Activated naive CD4-positive, alpha-beta T cell treated with Interleukin-2 at 50 U/mL for 16 hours (primary cell): ENCODE data around the gene WDR41.
"Not testable (repeated sequence)": the region's sequence is repeated elsewhere in the genome, so short reads cannot be mapped to it uniquely, and the experiment has no call there.

ENCODE experiments used
- DNase-seq: peaks from one replicate; pipeline ENCODE4 v3.0.0-alpha.2; 2020

The WDR41 gene

GRCh38 chr5:77491783-77492652 is at the start of gene WDR41:
TSS of gene WDR41 (minus strand) at chr5:77492316. CDS start at chr5:77492220, 96 bp downstream.
- DNase-seq, result peak; percentile 88

GRCh38 chr5:77531297-77531696 is 39.2 kb upstream of the WDR41 start:
- no peak for DNase-seq

- DNase-seq, result no peak
These were observed 26.2 kb upstream of the WDR41 start for GRCh38 chr5:77518304-77518703.

- DNase-seq, result no peak
These were observed 22.3 kb upstream of the WDR41 start for GRCh38 chr5:77514457-77514856.

GRCh38 chr5:77513321-77513720 is 21.2 kb upstream of the WDR41 start:
- no peak for DNase-seq

- not testable (repeated sequence) for DNase-seq
These were observed 9.0 kb upstream of the WDR41 start for GRCh38 chr5:77501132-77501531.

GRCh38 chr5:77499973-77500372 is 7.9 kb upstream of the WDR41 start:
- DNase-seq, result no peak

- no peak for DNase-seq
These were observed 7.3 kb upstream of the WDR41 start for GRCh38 chr5:77499441-77499840.

GRCh38 chr5:77498952-77499351 is 6.8 kb upstream of the WDR41 start:
- no peak for DNase-seq

- no peak for DNase-seq
These were observed 2.8 kb upstream of the WDR41 start for GRCh38 chr5:77494935-77495334.

- DNase-seq, result no peak
These were observed 511 bp upstream of the WDR41 start for GRCh38 chr5:77492653-77493000.

GRCh38 chr5:77490741-77491344 is 1.3 kb downstream of the WDR41 start:
- DNase-seq, result peak; percentile 3

- DNase-seq, result no peak
These were observed 5.7 kb downstream of the WDR41 start for GRCh38 chr5:77486344-77486962.

GRCh38 chr5:77483682-77484081 is 8.4 kb downstream of the WDR41 start:
- DNase-seq, result no peak

GRCh38 chr5:77475041-77475440 is 17.1 kb downstream of the WDR41 start:
- not testable (repeated sequence) for DNase-seq

GRCh38 chr5:77468875-77469274 is 23.2 kb downstream of the WDR41 start:
- not testable (repeated sequence) for DNase-seq

- DNase-seq, result no peak
These were observed 28.2 kb downstream of the WDR41 start for GRCh38 chr5:77463905-77464304.

GRCh38 chr5:77461287-77461686 is 30.8 kb downstream of the WDR41 start:
- no peak for DNase-seq

GRCh38 chr5:77454123-77454522 is 38.0 kb downstream of the WDR41 start:
- no peak for DNase-seq

GRCh38 chr5:77452351-77452750 is 39.8 kb downstream of the WDR41 start:
- DNase-seq, result no peak

GRCh38 chr5:77449981-77450380 is 42.1 kb downstream of the WDR41 start:
- DNase-seq, result no peak

- DNase-seq, result no peak
These were observed 42.8 kb downstream of the WDR41 start for GRCh38 chr5:77449277-77449676.

- DNase-seq, result no peak
These were observed 43.3 kb downstream of the WDR41 start for GRCh38 chr5:77448831-77449230.

GRCh38 chr5:77444356-77444755 is 47.8 kb downstream of the WDR41 start:
- DNase-seq, result no peak
